ENCODE measurements around the gene ANAPC4.

GRCh38 chr4:25454476-25454875, 77.4 kb downstream of the ANAPC4 start:
- TF ChIP-seq POLR2A (IDR thresholded peaks at IDR 0.05) (no peak), POLR2AphosphoS5 (IDR thresholded peaks at IDR 0.05) (no peak), CTCF (IDR thresholded peaks at IDR 0.05) (no peak), EP300 (IDR thresholded peaks at IDR 0.05) (no peak)
